PC-3 (cell line): ENCODE data around the gene CAMKK2. TPM values are rescaled to one million over a fixed set of nuclear protein-coding genes. Genes with fewer than 3 reads are reported as not detected.

Source experiments
- ATAC-seq: fragments of 200-7000 bp; cut with Tn5 transposase; 2 replicates; pipeline ENCODE4 v1.9.1; 2020; ENCODE audit warnings: mild to moderate bottlenecking, moderate library complexity
- BruUV-seq: library from RNA; stranded (reverse); fragments of 400-500 nt; replicated peaks from 2 replicates; lab custom pipeline; 2021; lab: Mats Ljungman, UMichigan
- CTCF ChIA-PET: fragments of 300-600 bp; sonication (Branson Sonifier 250); formaldehyde crosslinking; loops from one replicate; lab custom pipeline; 2022; ENCODE audit warnings: antibody characterized with exemption; lab: Charles Lee
- POLR2A ChIA-PET: fragments of 300-600 bp; sonication (Branson Sonifier 250); formaldehyde crosslinking; loops from one replicate; lab custom pipeline; 2022; ENCODE audit warnings: antibody characterized with exemption; ENCODE audit not compliant: unreplicated experiment; lab: Charles Lee
- DNase-seq: peaks from one replicate; pipeline ENCODE4 v3.0.0-alpha.2; 2015
- H2AFZ ChIP-seq: fragments of 300-600 bp; sonication (generic); 2 replicates; pipeline ENCODE4 v1.6.0; 2016; ENCODE audit warnings: antibody characterized with exemption, low read length
- H3F3A ChIP-seq: fragments of 300-600 bp; sonication (generic); one replicate; pipeline ENCODE4 v1.6.0; 2017; ENCODE audit warnings: antibody characterized with exemption, low read length, control low read depth, mild to moderate bottlenecking; ENCODE audit not compliant: unreplicated experiment
- H3K27ac ChIP-seq: fragments of 300-600 bp; sonication (generic); 2 replicates; pipeline ENCODE4 v1.5.1; 2016; ENCODE audit warnings: mild to moderate bottlenecking, low read length
- H3K27me3 ChIP-seq: fragments of 300-600 bp; sonication (generic); 2 replicates; pipeline ENCODE4 v1.6.1; 2016; ENCODE audit warnings: low read length, mixed read lengths
- H3K36me3 ChIP-seq: fragments of 300-600 bp; sonication (generic); 2 replicates; pipeline ENCODE4 v1.6.1; 2016; ENCODE audit warnings: low read depth, mixed run types, low read length, mixed read lengths
- H3K4me1 ChIP-seq: fragments of 300-600 bp; sonication (generic); 2 replicates; pipeline ENCODE4 v1.5.1; 2016; ENCODE audit warnings: low read length; ENCODE audit not compliant: insufficient read depth
- H3K4me2 ChIP-seq: fragments of 300-600 bp; sonication (generic); 2 replicates; pipeline ENCODE4 v1.6.0; 2016; ENCODE audit warnings: low read length
- H3K4me3 ChIP-seq: fragments of 300-600 bp; sonication (generic); 2 replicates; pipeline ENCODE4 v1.5.1; 2016; ENCODE audit warnings: mild to moderate bottlenecking, low read length, mixed read lengths
- H3K79me2 ChIP-seq: fragments of 300-600 bp; sonication (generic); 2 replicates; pipeline ENCODE4 v1.6.1; 2017; ENCODE audit warnings: low read length, mixed read lengths
- H3K9ac ChIP-seq: fragments of 300-600 bp; sonication (generic); 2 replicates; pipeline ENCODE4 v1.6.0; 2016; ENCODE audit warnings: mild to moderate bottlenecking, low read length
- H3K9me2 ChIP-seq: fragments of 300-600 bp; sonication (generic); replicated peaks from 2 replicates; pipeline ENCODE4 v1.6.1; 2016; ENCODE audit warnings: mixed run types, low read length, mixed read lengths
- H3K9me3 ChIP-seq: fragments of 300-600 bp; sonication (generic); 2 replicates; pipeline ENCODE4 v1.6.1; 2016; ENCODE audit warnings: low read length, mixed read lengths
- H4K20me1 ChIP-seq: fragments of 300-600 bp; sonication (generic); 2 replicates; pipeline ENCODE4 v1.6.1; 2016; ENCODE audit warnings: low read length, mixed read lengths
- EZH2 ChIP-seq: fragments of 300-600 bp; sonication (generic); IDR thresholded peaks from one replicate; pipeline ENCODE4 v1.6.1; 2017; ENCODE audit warnings: antibody characterized with exemption, mild to moderate bottlenecking, low read length; ENCODE audit not compliant: unreplicated experiment
- EZH2phosphoT487 ChIP-seq: fragments of 300-600 bp; sonication (generic); IDR thresholded peaks from 2 replicates; pipeline ENCODE4 v1.6.1; 2018; ENCODE audit warnings: mild to moderate bottlenecking, antibody characterized with exemption, low read length, borderline replicate concordance
- intact Hi-C: fragments of 100-400 bp; cut with micrococcal nuclease; formaldehyde crosslinking; loops from 2 replicates; pipeline ENCODE4 v1.9.0; 2023
- total RNA-seq: library from RNA; depleted of rRNA; stranded (reverse); fragments of >200 nt; gene quantifications from 2 replicates; pipeline ENCODE4 v1.2.3, GENCODE V29; 2014
- TF ChIP-seq, protein P1 (sequence below): fragments of 300-600 bp; sonication (generic); conservative IDR thresholded peaks from 2 replicates; pipeline ENCODE4 v1.5.1; 2017; ENCODE audit warnings: antibody characterized with exemption, low read depth, mild to moderate bottlenecking, low read length

CAMKK2 gene
- total RNA-seq, 1 experiment from 2014 or later: 26.5 TPM

DNA sequence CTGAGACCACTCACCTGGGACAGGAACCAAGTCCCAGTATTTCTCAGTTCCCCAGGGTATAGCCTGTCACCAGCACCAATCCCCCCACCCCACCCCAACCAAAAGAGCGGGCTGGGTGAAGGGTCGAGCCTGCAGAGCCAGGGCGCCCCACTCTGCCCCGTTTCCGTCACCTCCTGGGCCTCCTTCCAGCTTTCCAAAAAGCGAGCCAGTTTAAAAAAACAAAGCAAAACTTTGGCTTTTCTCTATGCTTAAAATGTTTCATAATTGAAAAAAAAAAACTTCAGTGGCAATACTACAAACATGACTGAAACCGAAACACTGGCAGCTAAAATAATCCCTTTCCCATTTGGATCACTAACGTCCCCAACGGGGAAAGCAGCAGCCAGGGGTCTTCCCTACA lies 7.5 kb downstream of the CAMKK2 start:
- Histone ChIP-seq H3K27ac (no peak overlapping the region), H2AFZ (no peak overlapping the region), H3K27me3 (no peaks in the 10 kb centered on the region), H4K20me1 (no peaks in the 10 kb centered on the region), H3K4me3 (no peak overlapping the region), H3K9ac (no peak overlapping the region), H3K9me2 (no peaks in the 10 kb centered on the region), H3K9me3 (no peaks in the 10 kb centered on the region), H3K79me2 (peaks cover 21% of the 10 kb centered on the region), H3K4me2 (no peak overlapping the region), H3K4me1 (no peaks in the 10 kb centered on the region), H3K36me3 (no peaks in the 10 kb centered on the region), H3F3A (no peaks in the 10 kb centered on the region)
- POLR2A ChIA-PET: interaction anchor here (0.7 kb wide), 1 partner anchor 11 kb away, joined by 5 read pairs; no protein-coding TSS in a partner anchor
- ATAC-seq (no peak), DNase-seq (no peak)
- intact Hi-C loops: no loop called here
- no peak for TF ChIP-seq EZH2
- TF ChIP-seq, protein P1, sequence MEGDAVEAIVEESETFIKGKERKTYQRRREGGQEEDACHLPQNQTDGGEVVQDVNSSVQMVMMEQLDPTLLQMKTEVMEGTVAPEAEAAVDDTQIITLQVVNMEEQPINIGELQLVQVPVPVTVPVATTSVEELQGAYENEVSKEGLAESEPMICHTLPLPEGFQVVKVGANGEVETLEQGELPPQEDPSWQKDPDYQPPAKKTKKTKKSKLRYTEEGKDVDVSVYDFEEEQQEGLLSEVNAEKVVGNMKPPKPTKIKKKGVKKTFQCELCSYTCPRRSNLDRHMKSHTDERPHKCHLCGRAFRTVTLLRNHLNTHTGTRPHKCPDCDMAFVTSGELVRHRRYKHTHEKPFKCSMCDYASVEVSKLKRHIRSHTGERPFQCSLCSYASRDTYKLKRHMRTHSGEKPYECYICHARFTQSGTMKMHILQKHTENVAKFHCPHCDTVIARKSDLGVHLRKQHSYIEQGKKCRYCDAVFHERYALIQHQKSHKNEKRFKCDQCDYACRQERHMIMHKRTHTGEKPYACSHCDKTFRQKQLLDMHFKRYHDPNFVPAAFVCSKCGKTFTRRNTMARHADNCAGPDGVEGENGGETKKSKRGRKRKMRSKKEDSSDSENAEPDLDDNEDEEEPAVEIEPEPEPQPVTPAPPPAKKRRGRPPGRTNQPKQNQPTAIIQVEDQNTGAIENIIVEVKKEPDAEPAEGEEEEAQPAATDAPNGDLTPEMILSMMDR: no peak
- no peak for TF ChIP-seq EZH2phosphoT487
- no TSS peak for BruUV-seq
- CTCF ChIA-PET: no interaction called here

DNA sequence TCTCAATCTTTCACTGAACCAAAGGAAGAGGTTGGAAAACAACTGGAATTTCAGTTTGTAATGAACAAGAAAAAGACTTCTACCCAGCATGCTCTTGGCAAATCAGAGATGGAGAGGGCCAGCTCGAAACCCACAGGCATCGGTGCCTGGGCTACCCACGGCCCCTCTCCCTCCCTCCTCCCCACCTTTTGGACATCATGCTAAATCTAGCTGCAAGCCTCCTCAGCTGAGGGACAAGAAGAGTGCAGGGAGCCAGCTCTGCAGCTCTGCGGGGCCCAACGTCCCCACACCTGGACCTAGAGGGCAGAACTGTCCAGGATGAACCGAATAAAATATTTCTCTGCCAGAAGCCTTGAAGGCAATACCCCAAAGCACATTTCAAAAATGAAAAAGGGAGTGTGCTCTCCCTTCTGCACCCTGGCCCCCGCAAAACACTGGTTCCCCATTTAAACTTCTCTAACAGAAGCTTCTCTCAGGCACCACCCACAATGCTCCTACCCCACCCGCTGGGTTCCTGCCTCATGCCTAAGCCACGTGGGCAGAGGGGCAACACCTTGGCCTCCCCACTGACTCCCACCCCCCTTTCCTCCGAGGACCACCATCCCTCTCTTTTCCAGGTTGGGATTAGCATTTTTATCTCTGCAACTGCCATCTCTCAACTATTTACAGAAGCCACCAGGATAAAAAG lies 8.2 kb downstream of the CAMKK2 start:
- H3K27ac ChIP-seq: no peak overlapping the region
- intact Hi-C loops: no loop called here
- no peaks in the 10 kb centered on the region for H3K27me3 ChIP-seq
- H3K4me2 ChIP-seq: no peak overlapping the region
- H2AFZ ChIP-seq: no peak overlapping the region
- CTCF ChIA-PET: no interaction called here
- H4K20me1 ChIP-seq: no peaks in the 10 kb centered on the region
- H3K9me3 ChIP-seq: no peaks in the 10 kb centered on the region
- H3K36me3 ChIP-seq: no peaks in the 10 kb centered on the region
- DNase-seq (no peak), ATAC-seq (no peak)
- peaks cover 14% of the 10 kb centered on the region for H3K79me2 ChIP-seq
- H3K9me2 ChIP-seq: no peaks in the 10 kb centered on the region
- POLR2A ChIA-PET: interaction anchor here (0.7 kb wide), 2 partner anchors 8 to 12 kb away, joined by 5 read pairs; partner anchors contain the start of gene CAMKK2
- H3K9ac ChIP-seq: no peak overlapping the region
- BruUV-seq: no TSS peak
- no peaks in the 10 kb centered on the region for H3K4me1 ChIP-seq
- H3F3A ChIP-seq: no peaks in the 10 kb centered on the region
- TF ChIP-seq EZH2phosphoT487 (no peak), EZH2 (no peak)
- TF ChIP-seq, protein P1: no peak
- H3K4me3 ChIP-seq: no peak overlapping the region

DNA sequence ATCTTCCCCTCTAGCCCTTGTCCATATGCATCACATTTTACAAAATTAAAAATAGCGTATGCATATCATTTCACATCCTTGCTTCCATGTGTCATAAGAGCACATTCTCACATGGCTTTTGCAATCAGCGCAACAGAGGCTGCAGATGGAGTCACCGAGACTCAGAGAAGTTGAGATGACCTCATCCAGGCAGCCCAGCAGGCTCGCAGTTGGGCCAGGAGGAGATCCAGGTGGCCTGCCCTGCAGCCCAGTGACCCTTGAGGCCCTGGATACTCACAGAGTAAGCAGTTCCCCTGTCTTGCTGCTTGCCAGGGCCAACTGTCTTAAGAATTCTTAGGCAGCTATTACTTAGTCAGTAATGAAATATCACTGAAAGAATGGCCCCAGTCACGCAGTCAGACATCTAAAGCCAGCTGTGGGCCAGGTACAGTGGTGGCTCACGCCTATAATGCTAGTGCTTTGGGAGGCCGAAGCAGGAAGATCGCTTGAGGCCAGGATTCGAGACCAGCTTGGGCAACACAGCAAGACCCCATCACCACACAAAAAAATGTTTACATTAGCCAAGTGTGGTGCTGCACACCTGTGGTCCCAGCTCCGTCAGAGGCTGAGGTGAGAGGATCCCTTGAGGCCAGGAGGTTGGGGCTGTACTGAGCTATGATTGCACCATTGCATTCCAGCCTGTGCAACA lies 9.1 kb downstream of the CAMKK2 start:
- Histone ChIP-seq H3K9me3 (no peaks in the 10 kb centered on the region), H3K79me2 (peaks cover 8% of the 10 kb centered on the region; the same call in 1 of the 2 replicates), H3K4me2 (no peak overlapping the region), H2AFZ (no peak overlapping the region), H3K4me3 (no peak overlapping the region), H3K9me2 (no peaks in the 10 kb centered on the region), H3K9ac (no peak overlapping the region), H3K36me3 (no peaks in the 10 kb centered on the region), H3K27me3 (no peaks in the 10 kb centered on the region), H3K27ac (no peak overlapping the region), H4K20me1 (no peaks in the 10 kb centered on the region), H3F3A (no peaks in the 10 kb centered on the region), H3K4me1 (no peaks in the 10 kb centered on the region)
- intact Hi-C loops: no loop called here
- TF ChIP-seq, protein P1: no peak
- TF ChIP-seq EZH2phosphoT487 (no peak), EZH2 (no peak)
- no TSS peak for BruUV-seq
- CTCF ChIA-PET: no interaction called here
- POLR2A ChIA-PET: interaction anchor here (0.6 to 0.7 kb wide), 2 partner anchors 9 to 15 kb away, joined by 5 read pairs; partner anchors contain the start of gene CAMKK2
- ATAC-seq: no peak
- DNase-seq: no peak
